ENCODE data around the gene TMED6. TPM values are rescaled to one million over a fixed set of nuclear protein-coding genes. Genes with fewer than 3 reads are reported as not detected.

TMED6 gene
- total RNA-seq, 2 experiments from 2014 or later = 1.5 to 2.1 TPM

- TF ChIP-seq CTCF (IDR thresholded peaks at IDR 0.05) = no peak
- no peak for ATAC-seq (ENCODE audit: poor library complexity)
- Mint-ChIP-seq H3K27ac (no peak overlapping the region), H3K4me3 (no peak overlapping the region), H3K9me3 (no peaks in the 10 kb centered on the region), H3K27me3 (no peaks in the 10 kb centered on the region), H3K36me3 (ENCODE audit: low read depth) (peaks cover 81% of the 10 kb centered on the region), H3K4me1 (ENCODE audit: low read depth) (peaks cover 5% of the 10 kb centered on the region)
- intact Hi-C loops (cut with DNase I, micrococcal nuclease) = no loop called here
- H3K27ac ChIP-seq (ENCODE audit: low read depth in 1 of 2, low read length in 2 of 2) = no peak overlapping the region
- no peaks in the 10 kb centered on the region for H3K27me3 ChIP-seq (ENCODE audit: control insufficient read depth in 1 of 2, insufficient read depth in 2 of 2, low read length in 2 of 2)
- DNase-seq = no peak
- peaks cover 5% of the 10 kb centered on the region for H3K4me1 ChIP-seq (ENCODE audit: insufficient read depth, low read length)
- peaks cover 92% of the 10 kb centered on the region for H3K36me3 ChIP-seq (ENCODE audit: insufficient read depth, low read length)
- H3K4me3 ChIP-seq (ENCODE audit: low read length) = no peak overlapping the region
- no peaks in the 10 kb centered on the region for H3K9me3 ChIP-seq (ENCODE audit: control insufficient read depth in 1 of 2, insufficient read depth in 1 of 2, low read length in 2 of 2)
- ChIA-PET POLR2A (no interaction called here), CTCF (no interaction called here)
Observed at GRCh38 chr16:69321080-69321479, 30.5 kb downstream of the TMED6 start.

GRCh38 chr16:69320740-69321073 lies 30.9 kb downstream of the TMED6 start:
- H3K4me1 ChIP-seq (ENCODE audit: insufficient read depth, low read length) = peaks cover 1% of the 10 kb centered on the region
- H3K27me3 ChIP-seq (ENCODE audit: control insufficient read depth in 1 of 2, insufficient read depth in 2 of 2, low read length in 2 of 2) = no peaks in the 10 kb centered on the region
- H3K4me3 ChIP-seq (ENCODE audit: low read length) = no peak overlapping the region
- H3K4me1 Mint-ChIP-seq (ENCODE audit: low read depth) = peaks cover 1% of the 10 kb centered on the region
- H3K9me3 Mint-ChIP-seq = no peaks in the 10 kb centered on the region
- peaks cover 81% of the 10 kb centered on the region for H3K36me3 Mint-ChIP-seq (ENCODE audit: low read depth)
- H3K4me3 Mint-ChIP-seq = no peak overlapping the region
- no peak for TF ChIP-seq CTCF (IDR thresholded peaks at IDR 0.05)
- no peak overlapping the region for H3K27ac Mint-ChIP-seq
- ChIA-PET POLR2A (no interaction called here), CTCF (no interaction called here)
- H3K36me3 ChIP-seq (ENCODE audit: insufficient read depth, low read length) = peaks cover 92% of the 10 kb centered on the region
- ATAC-seq (ENCODE audit: poor library complexity) (no peak), DNase-seq (no peak)
- H3K27me3 Mint-ChIP-seq = no peaks in the 10 kb centered on the region
- intact Hi-C loops (cut with DNase I, micrococcal nuclease) = no loop called here
- no peaks in the 10 kb centered on the region for H3K9me3 ChIP-seq (ENCODE audit: control insufficient read depth in 1 of 2, insufficient read depth in 1 of 2, low read length in 2 of 2)
- H3K27ac ChIP-seq (ENCODE audit: low read depth in 1 of 2, low read length in 2 of 2) = no peak overlapping the region

- no peaks in the 10 kb centered on the region for H3K9me3 Mint-ChIP-seq
- H3K4me3 Mint-ChIP-seq = no peak overlapping the region
- TF ChIP-seq CTCF (IDR thresholded peaks at IDR 0.05) = no peak
- ChIA-PET POLR2A (no interaction called here), CTCF (no interaction called here)
- no peak overlapping the region for H3K27ac Mint-ChIP-seq
- Histone ChIP-seq H3K27ac (ENCODE audit: low read depth in 1 of 2, low read length in 2 of 2) (no peak overlapping the region), H3K36me3 (ENCODE audit: insufficient read depth, low read length) (peaks cover 95% of the 10 kb centered on the region), H3K9me3 (ENCODE audit: control insufficient read depth in 1 of 2, insufficient read depth in 1 of 2, low read length in 2 of 2) (no peaks in the 10 kb centered on the region), H3K27me3 (ENCODE audit: control insufficient read depth in 1 of 2, insufficient read depth in 2 of 2, low read length in 2 of 2) (no peaks in the 10 kb centered on the region), H3K4me1 (ENCODE audit: insufficient read depth, low read length) (no peaks in the 10 kb centered on the region), H3K4me3 (ENCODE audit: low read length) (no peak overlapping the region)
- peaks cover 78% of the 10 kb centered on the region for H3K36me3 Mint-ChIP-seq (ENCODE audit: low read depth)
- H3K27me3 Mint-ChIP-seq = no peaks in the 10 kb centered on the region
- DNase-seq (no peak), ATAC-seq (ENCODE audit: poor library complexity) (no peak)
- intact Hi-C loops (cut with DNase I, micrococcal nuclease) = no loop called here
- no peaks in the 10 kb centered on the region for H3K4me1 Mint-ChIP-seq (ENCODE audit: low read depth)
Observed at GRCh38 chr16:69319826-69320739, 31.5 kb downstream of the TMED6 start.
